ENCODE data around the gene MTX1. TPM values are rescaled to one million over a fixed set of nuclear protein-coding genes. Genes with fewer than 3 reads are reported as not detected.

MTX1 gene
- total RNA-seq, 6 experiments from 2014 or later: 49.8 to 55.4 (median 51.5) TPM

DNA sequence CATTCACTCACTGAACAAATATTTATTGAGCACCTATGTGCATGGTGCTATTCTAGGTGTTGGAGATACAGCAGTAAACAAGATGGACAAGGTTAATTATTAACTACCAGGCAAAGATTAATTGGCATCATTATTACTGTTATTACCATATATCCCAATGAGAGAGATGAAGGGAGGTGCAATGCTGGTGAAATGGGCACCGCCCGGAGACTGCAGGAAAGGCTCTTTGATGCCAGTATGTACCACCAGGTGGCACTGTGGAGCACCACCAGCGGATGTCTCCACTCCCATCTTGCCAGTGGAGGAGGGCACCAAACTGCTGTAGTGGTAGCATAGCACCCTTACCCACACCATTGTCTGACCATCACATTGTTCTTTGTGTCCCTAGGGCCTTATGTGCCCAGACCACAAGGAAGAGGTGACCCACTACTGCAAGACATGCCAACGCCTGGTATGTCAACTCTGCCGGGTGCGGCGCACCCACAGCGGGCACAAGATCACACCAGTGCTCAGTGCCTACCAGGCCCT, 31.9 kb upstream of the MTX1 start:
- Mint-ChIP-seq H3K27me3 (ENCODE audit: insufficient read depth) (peaks cover 2% of the 10 kb centered on the region; the same call in 1 of the 2 replicates), H3K4me3 (no peak overlapping the region), H3K4me1 (ENCODE audit: low read depth) (peaks cover 33% of the 10 kb centered on the region), H3K9me3 (no peaks in the 10 kb centered on the region), H3K27ac (no peak overlapping the region), H3K36me3 (ENCODE audit: low read depth) (peaks cover 11% of the 10 kb centered on the region)
- TF ChIP-seq, protein P1, sequence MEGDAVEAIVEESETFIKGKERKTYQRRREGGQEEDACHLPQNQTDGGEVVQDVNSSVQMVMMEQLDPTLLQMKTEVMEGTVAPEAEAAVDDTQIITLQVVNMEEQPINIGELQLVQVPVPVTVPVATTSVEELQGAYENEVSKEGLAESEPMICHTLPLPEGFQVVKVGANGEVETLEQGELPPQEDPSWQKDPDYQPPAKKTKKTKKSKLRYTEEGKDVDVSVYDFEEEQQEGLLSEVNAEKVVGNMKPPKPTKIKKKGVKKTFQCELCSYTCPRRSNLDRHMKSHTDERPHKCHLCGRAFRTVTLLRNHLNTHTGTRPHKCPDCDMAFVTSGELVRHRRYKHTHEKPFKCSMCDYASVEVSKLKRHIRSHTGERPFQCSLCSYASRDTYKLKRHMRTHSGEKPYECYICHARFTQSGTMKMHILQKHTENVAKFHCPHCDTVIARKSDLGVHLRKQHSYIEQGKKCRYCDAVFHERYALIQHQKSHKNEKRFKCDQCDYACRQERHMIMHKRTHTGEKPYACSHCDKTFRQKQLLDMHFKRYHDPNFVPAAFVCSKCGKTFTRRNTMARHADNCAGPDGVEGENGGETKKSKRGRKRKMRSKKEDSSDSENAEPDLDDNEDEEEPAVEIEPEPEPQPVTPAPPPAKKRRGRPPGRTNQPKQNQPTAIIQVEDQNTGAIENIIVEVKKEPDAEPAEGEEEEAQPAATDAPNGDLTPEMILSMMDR (IDR thresholded peaks at IDR 0.05): peak; percentile 97
- peak; percentile 60 for DNase-seq

DNA sequence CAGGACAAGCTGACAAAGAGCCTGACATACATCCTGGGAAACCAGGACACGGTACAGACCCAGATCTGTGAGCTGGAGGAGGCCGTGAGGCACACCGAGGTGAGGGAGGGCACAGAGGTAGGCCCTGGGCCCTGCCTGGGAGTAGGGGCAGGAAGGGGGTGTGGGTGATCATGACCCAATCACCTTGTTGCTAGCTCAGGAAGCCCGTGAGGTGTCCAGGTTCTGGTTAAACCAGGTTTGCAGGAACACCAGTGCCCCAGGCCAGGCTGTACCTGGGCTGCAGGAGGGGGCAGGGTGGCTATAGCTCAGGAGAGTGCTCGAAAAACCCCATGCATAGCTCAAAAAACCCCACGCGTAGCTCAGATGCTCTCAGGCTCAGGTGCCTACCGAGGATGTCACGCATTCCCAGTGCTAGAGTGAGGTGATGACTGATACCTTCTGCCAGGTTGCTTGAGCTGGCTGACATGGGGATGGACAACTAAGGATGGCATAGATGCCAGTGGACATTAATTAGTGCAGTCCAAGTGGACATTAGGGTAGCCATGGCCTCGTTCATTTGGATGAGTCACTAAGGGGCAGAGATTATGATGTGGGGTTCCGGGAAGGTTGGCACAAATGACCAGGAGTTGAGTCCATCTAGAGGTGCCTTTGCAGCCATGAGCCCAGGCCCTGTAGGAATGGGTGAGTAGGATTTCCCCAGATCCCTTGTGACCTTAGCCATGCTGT, 31.1 kb upstream of the MTX1 start:
- H3K36me3 Mint-ChIP-seq (ENCODE audit: low read depth): peaks cover 5% of the 10 kb centered on the region; the same call in 1 of the 2 replicates
- H3K27ac Mint-ChIP-seq: no peak overlapping the region
- H3K4me3 Mint-ChIP-seq: no peak overlapping the region
- DNase-seq: no peak
- H3K9me3 Mint-ChIP-seq: no peaks in the 10 kb centered on the region
- H3K4me1 Mint-ChIP-seq (ENCODE audit: low read depth): peaks cover 25% of the 10 kb centered on the region
- TF ChIP-seq, protein P1 (IDR thresholded peaks at IDR 0.05): no peak
- H3K27me3 Mint-ChIP-seq (ENCODE audit: insufficient read depth): peaks cover 1% of the 10 kb centered on the region; the same call in 1 of the 2 replicates

DNA sequence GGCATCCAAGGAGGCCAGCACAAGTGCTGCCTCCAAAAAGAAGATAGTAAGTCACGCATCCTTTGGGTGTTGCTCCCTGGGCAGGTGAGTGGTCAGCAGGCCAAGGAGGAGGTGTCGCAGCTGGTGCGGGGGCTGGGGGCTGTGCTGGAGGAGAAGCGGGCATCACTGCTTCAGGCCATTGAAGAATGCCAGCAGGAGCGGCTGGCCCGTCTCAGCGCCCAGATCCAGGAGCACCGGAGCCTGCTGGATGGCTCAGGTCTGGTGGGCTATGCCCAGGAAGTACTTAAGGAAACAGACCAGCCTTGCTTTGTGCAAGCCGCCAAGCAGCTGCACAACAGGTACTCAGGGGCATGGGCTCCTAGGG, 30.6 kb upstream of the MTX1 start:
- no peaks in the 10 kb centered on the region for H3K9me3 Mint-ChIP-seq
- no peak overlapping the region for H3K27ac Mint-ChIP-seq
- no peak overlapping the region for H3K4me3 Mint-ChIP-seq
- TF ChIP-seq, protein P1 (IDR thresholded peaks at IDR 0.05): no peak
- H3K36me3 Mint-ChIP-seq (ENCODE audit: low read depth): peaks cover 4% of the 10 kb centered on the region; the same call in 1 of the 2 replicates
- no peak for DNase-seq
- H3K4me1 Mint-ChIP-seq (ENCODE audit: low read depth): peaks cover 25% of the 10 kb centered on the region
- no peaks in the 10 kb centered on the region; the same call in 1 of the 2 replicates for H3K27me3 Mint-ChIP-seq (ENCODE audit: insufficient read depth)

DNA sequence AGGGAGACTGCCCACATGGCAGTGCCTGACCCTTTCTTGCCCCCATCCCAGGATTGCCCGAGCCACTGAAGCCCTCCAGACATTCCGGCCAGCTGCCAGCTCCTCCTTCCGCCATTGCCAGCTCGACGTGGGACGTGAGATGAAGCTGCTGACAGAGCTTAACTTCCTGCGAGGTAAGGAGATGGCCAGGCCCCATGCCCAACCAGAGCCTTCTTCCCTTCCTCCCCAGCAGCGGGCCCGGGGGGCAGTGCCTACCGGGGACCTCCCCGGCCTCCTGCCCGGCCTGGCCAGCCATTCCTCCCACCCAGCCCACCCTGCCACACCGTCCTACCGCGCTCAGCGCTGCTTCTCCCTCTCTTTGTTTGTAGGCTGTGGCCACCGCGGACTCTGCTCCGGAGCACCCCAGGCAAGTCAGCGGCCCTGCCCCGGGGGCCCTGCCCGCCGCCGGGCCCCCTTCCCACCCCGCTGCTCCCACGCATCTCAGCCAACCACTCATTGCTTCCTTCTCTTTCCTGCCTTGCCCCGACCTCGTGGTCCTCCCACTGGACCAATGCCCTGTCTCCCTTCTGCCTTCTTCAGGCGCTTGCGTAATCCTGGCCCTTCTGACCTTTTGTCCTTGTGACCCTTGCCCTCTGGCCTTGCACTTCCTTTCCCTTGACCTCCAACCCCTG, 29.9 kb upstream of the MTX1 start:
- DNase-seq: no peak
- Mint-ChIP-seq H3K9me3 (no peaks in the 10 kb centered on the region), H3K36me3 (ENCODE audit: low read depth) (peaks cover 4% of the 10 kb centered on the region; the same call in 1 of the 2 replicates), H3K27me3 (ENCODE audit: insufficient read depth) (no peaks in the 10 kb centered on the region; the same call in 1 of the 2 replicates), H3K4me1 (ENCODE audit: low read depth) (peaks cover 20% of the 10 kb centered on the region), H3K27ac (no peak overlapping the region), H3K4me3 (no peak overlapping the region)
- TF ChIP-seq, protein P1 (IDR thresholded peaks at IDR 0.05): no peak

DNA sequence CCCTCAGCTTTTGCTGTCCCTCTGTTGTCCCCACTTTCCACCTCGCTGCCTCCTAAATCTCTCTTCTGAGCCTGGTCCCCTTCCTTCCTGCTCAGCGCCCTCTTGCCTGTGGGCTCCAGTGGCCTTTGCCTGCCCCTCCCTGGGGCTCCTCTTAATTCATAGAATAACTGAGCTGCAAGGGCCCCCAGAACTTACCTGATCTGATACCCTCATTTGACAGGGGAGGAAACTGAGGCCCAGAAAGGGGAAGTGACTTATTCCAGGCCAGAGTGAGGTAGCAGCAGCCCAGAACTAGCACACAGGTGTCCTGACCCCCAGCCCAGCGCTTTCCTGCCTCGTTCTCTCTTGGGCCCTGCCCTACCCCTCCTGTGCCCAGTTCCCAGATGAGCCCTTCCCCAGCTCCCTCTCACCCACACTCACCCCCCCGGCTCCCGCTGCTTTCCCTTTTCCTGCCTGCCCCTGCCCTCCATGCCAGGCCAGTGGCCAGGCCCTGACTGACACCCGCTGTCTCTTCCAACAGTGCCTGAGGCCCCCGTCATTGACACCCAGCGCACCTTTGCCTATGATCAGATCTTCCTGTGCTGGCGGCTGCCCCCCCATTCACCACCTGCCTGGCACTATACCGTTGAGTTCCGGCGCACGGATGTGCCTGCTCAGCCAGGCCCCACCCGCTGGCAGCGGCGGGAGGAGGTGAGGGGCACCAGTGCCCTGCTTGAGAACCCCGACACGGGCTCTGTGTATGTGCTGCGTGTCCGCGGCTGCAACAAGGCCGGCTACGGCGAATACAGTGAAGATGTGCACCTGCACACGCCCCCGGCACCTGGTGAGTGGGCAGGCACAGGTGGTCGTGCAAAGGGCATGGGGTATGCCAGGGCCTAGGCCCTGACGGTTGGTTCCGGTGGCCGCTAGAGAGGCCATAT, 29.1 kb upstream of the MTX1 start:
- H3K27ac Mint-ChIP-seq: no peak overlapping the region
- TF ChIP-seq, protein P1 (IDR thresholded peaks at IDR 0.05): no peak
- no peak overlapping the region for H3K4me3 Mint-ChIP-seq
- peaks cover 14% of the 10 kb centered on the region for H3K4me1 Mint-ChIP-seq (ENCODE audit: low read depth)
- peaks cover 4% of the 10 kb centered on the region; the same call in 1 of the 2 replicates for H3K36me3 Mint-ChIP-seq (ENCODE audit: low read depth)
- no peaks in the 10 kb centered on the region; the same call in 1 of the 2 replicates for H3K27me3 Mint-ChIP-seq (ENCODE audit: insufficient read depth)
- DNase-seq: no peak
- no peaks in the 10 kb centered on the region for H3K9me3 Mint-ChIP-seq

Data from HFFc6 (cell line).